CD4-positive, alpha-beta T cell (primary cell): ENCODE results near the gene SLC2A9. TPM values are rescaled to one million over a fixed set of nuclear protein-coding genes. Genes with fewer than 3 reads are reported as not detected.

ENCODE experiments used
- ATAC-seq: fragments of 200-7000 bp; cut with Tn5 transposase; one replicate; pipeline ENCODE4 v1.10.0; 2022; ENCODE audit warnings: mild to moderate bottlenecking; ENCODE audit not compliant: poor library complexity
- CTCF ChIA-PET: fragments of 350-600 bp; sonication (Branson Sonifier 250); formaldehyde crosslinking; loops from one replicate; lab custom pipeline; 2021; ENCODE audit warnings: antibody characterized with exemption, inconsistent platforms; lab: Charles Lee
- POLR2A ChIA-PET: fragments of 350-600 bp; sonication (Branson Sonifier 250); formaldehyde crosslinking; loops from one replicate; lab custom pipeline; 2021; ENCODE audit warnings: antibody characterized with exemption, inconsistent platforms; lab: Charles Lee
- DNase-seq, 14 experiments: peaks; one replicate each; pipeline ENCODE4 v3.0.0-alpha.2; 2013 to 2020; ENCODE audit warnings: mixed read lengths in 2 of 14
- H3K27ac ChIP-seq, 2 donors: one replicate each; pipeline versions ENCODE4 v1.5.1 to v1.7.0; 2013; ENCODE audit warnings: low read length in 2 of 2, low read depth in 1 of 2, mild to moderate bottlenecking in 1 of 2
- H3K27me3 ChIP-seq, 2 experiments: 1 replicate in 1 of 2; 2 replicates in 1 of 2; pipeline versions ENCODE4 v1.6.1 to v1.7.0; 2013; ENCODE audit warnings: low read length in 2 of 2, control low read depth in 1 of 2, mild to moderate bottlenecking in 1 of 2, moderate library complexity in 1 of 2; ENCODE audit not compliant: insufficient read depth in 2 of 2, control insufficient read depth in 1 of 2
- H3K36me3 ChIP-seq: one replicate; pipeline ENCODE4 v1.6.1; 2013; ENCODE audit warnings: low read length, control low read depth; ENCODE audit not compliant: insufficient read depth
- H3K4me1 ChIP-seq: one replicate; pipeline ENCODE4 v1.6.1; 2013; ENCODE audit warnings: low read length, control low read depth; ENCODE audit not compliant: insufficient read depth
- H3K4me3 ChIP-seq: one replicate; pipeline ENCODE4 v1.5.1; 2013; ENCODE audit warnings: mild to moderate bottlenecking, low read length, moderate library complexity
- H3K9me3 ChIP-seq, 2 experiments: 1 replicate in 1 of 2; 2 replicates in 1 of 2; pipeline versions ENCODE4 v1.6.1 to v1.7.0; 2013; ENCODE audit warnings: low read length in 2 of 2, mild to moderate bottlenecking in 2 of 2, control low read depth in 1 of 2, moderate library complexity in 1 of 2; ENCODE audit not compliant: control insufficient read depth in 1 of 2, insufficient read depth in 1 of 2
- H3K27ac Mint-ChIP-seq: one replicate; pipeline ENCODE4 v1.8.0; 2020; ENCODE audit warnings: mixed read lengths
- H3K27me3 Mint-ChIP-seq: one replicate; pipeline ENCODE4 v1.8.0; 2021; ENCODE audit warnings: mixed read lengths
- H3K36me3 Mint-ChIP-seq: one replicate; pipeline ENCODE4 v1.8.0; 2021; ENCODE audit warnings: low read depth, mixed read lengths
- H3K4me1 Mint-ChIP-seq: one replicate; pipeline ENCODE4 v1.8.0; 2021; ENCODE audit warnings: low read depth, mixed read lengths
- H3K4me3 Mint-ChIP-seq: one replicate; pipeline ENCODE4 v1.8.0; 2020; ENCODE audit warnings: mild to moderate bottlenecking, mixed read lengths
- H3K9me3 Mint-ChIP-seq: one replicate; pipeline ENCODE4 v1.8.0; 2020; ENCODE audit warnings: mixed read lengths
- CTCF ChIP-seq: fragments of 200-600 bp; IDR thresholded peaks from one replicate; pipeline ENCODE4 v1.8.0; 2022; ENCODE audit warnings: antibody characterized with exemption, mild to moderate bottlenecking
- intact Hi-C, 2 experiments: fragments of 100-400 bp; cut with DNase I in 1 of 2; cut with micrococcal nuclease in 1 of 2; formaldehyde crosslinking; loops; one replicate each; pipeline versions ENCODE4 v1.15.1 to v1.9.0; 2023 to 2025; cut with DNase I, micrococcal nuclease
- total RNA-seq, 174 experiments: library from RNA in 2 of 174; stranded (reverse) in 2 of 174; gene quantifications; one replicate each; pipeline ENCODE4 v1.2.3 and lab custom pipeline; 2021 to 2026

Gene SLC2A9
- total RNA-seq, 2 experiments from 2014 or later: 2.2 to 3.6 TPM

- ChIA-PET CTCF (no interaction called here), POLR2A (interaction anchor here (0.6 kb wide), 1 partner anchor 85 kb away, joined by 3 read pairs; the partner anchor contains the start of gene WDR1)
- H3K27me3 Mint-ChIP-seq: no peaks in the 10 kb centered on the region
- no peaks in the 10 kb centered on the region for H3K9me3 ChIP-seq
- no peak overlapping the region for H3K4me3 Mint-ChIP-seq
- TF ChIP-seq CTCF: no peak
- no peaks in the 10 kb centered on the region for H3K36me3 Mint-ChIP-seq
- no peaks in the 10 kb centered on the region for H3K9me3 Mint-ChIP-seq
- H3K36me3 ChIP-seq: no peaks in the 10 kb centered on the region
- H3K27ac ChIP-seq: no peak overlapping the region
- H3K27me3 ChIP-seq: no peaks in the 10 kb centered on the region
- peaks cover 5% of the 10 kb centered on the region for H3K4me1 ChIP-seq
- intact Hi-C loops: no loop called here
- no peak overlapping the region for H3K4me3 ChIP-seq
- DNase-seq (no peak), ATAC-seq (no peak)
- no peaks in the 10 kb centered on the region for H3K4me1 Mint-ChIP-seq
- H3K27ac Mint-ChIP-seq: no peak overlapping the region
Observed at GRCh38 chr4:10031668-10032590, 10.6 kb upstream of the SLC2A9 start.

GRCh38 chr4:10030972-10031667 is 9.8 kb upstream of the SLC2A9 start:
- ChIA-PET CTCF (no interaction called here), POLR2A (no interaction called here)
- Mint-ChIP-seq H3K4me3 (no peak overlapping the region), H3K36me3 (no peaks in the 10 kb centered on the region), H3K9me3 (no peaks in the 10 kb centered on the region), H3K4me1 (no peaks in the 10 kb centered on the region), H3K27ac (no peak overlapping the region), H3K27me3 (no peaks in the 10 kb centered on the region)
- DNase-seq: no peak
- no peak overlapping the region for H3K4me3 ChIP-seq
- no peak overlapping the region for H3K27ac ChIP-seq
- TF ChIP-seq CTCF: no peak
- H3K4me1 ChIP-seq: peaks cover 5% of the 10 kb centered on the region
- intact Hi-C loops: no loop called here
- no peaks in the 10 kb centered on the region for H3K27me3 ChIP-seq
- H3K9me3 ChIP-seq: no peaks in the 10 kb centered on the region
- no peak for ATAC-seq
- H3K36me3 ChIP-seq: no peaks in the 10 kb centered on the region

- H3K27me3 ChIP-seq: no peaks in the 10 kb centered on the region
- ChIA-PET CTCF (interaction anchor here (0.6 kb wide), 1 partner anchor 93 kb away, joined by 3 read pairs; no protein-coding TSS in a partner anchor), POLR2A (no interaction called here)
- DNase-seq: no peak
- no peak overlapping the region for H3K27ac ChIP-seq
- Mint-ChIP-seq H3K4me1 (no peaks in the 10 kb centered on the region), H3K27ac (no peak overlapping the region), H3K9me3 (no peaks in the 10 kb centered on the region), H3K27me3 (no peaks in the 10 kb centered on the region), H3K36me3 (no peaks in the 10 kb centered on the region), H3K4me3 (no peak overlapping the region)
- no peak for TF ChIP-seq CTCF
- no peaks in the 10 kb centered on the region for H3K9me3 ChIP-seq
- H3K4me3 ChIP-seq: no peak overlapping the region
- intact Hi-C loops: no loop called here
- H3K4me1 ChIP-seq: peaks cover 5% of the 10 kb centered on the region
- ATAC-seq: no peak
- no peaks in the 10 kb centered on the region for H3K36me3 ChIP-seq
Observed at GRCh38 chr4:10029403-10029802, 8.1 kb upstream of the SLC2A9 start.
